Calu3 (cell line): ENCODE data around the gene TPST1. TPM values are rescaled to one million over a fixed set of nuclear protein-coding genes. Genes with fewer than 3 reads are reported as not detected.

Source experiments
- BruUV-seq: library from RNA; stranded (reverse); fragments of 400-500 nt; replicated peaks from 2 replicates; lab custom pipeline; 2021; lab: Mats Ljungman, UMichigan
- CTCF ChIA-PET: fragments of 300-600 bp; sonication (Branson Sonifier 250); formaldehyde crosslinking; loops from one replicate; lab custom pipeline; 2022; ENCODE audit warnings: antibody characterized with exemption; lab: Charles Lee
- DNase-seq: peaks from one replicate; pipeline ENCODE4 v3.0.0; 2022
- H3K27ac Mint-ChIP-seq: one replicate; pipeline ENCODE4 v1.8.0; 2022; ENCODE audit warnings: mixed read lengths; ENCODE audit not compliant: unreplicated experiment
- H3K27me3 Mint-ChIP-seq: one replicate; pipeline ENCODE4 v1.8.0; 2022; ENCODE audit warnings: mixed read lengths; ENCODE audit not compliant: unreplicated experiment
- H3K36me3 Mint-ChIP-seq: one replicate; pipeline ENCODE4 v1.8.0; 2022; ENCODE audit warnings: mild to moderate bottlenecking, moderate library complexity, mixed read lengths; ENCODE audit not compliant: insufficient read depth, unreplicated experiment
- H3K4me1 Mint-ChIP-seq: one replicate; pipeline ENCODE4 v1.8.0; 2022; ENCODE audit warnings: mild to moderate bottlenecking, low read depth, mixed read lengths; ENCODE audit not compliant: unreplicated experiment
- H3K4me3 Mint-ChIP-seq: one replicate; pipeline ENCODE4 v1.8.0; 2022; ENCODE audit warnings: mild to moderate bottlenecking, low read depth, moderate library complexity, mixed read lengths; ENCODE audit not compliant: unreplicated experiment
- H3K9me3 Mint-ChIP-seq: one replicate; pipeline ENCODE4 v1.8.0; 2022; ENCODE audit warnings: low read depth, mixed read lengths; ENCODE audit not compliant: unreplicated experiment
- intact Hi-C: fragments of 100-400 bp; cut with micrococcal nuclease; formaldehyde crosslinking; loops from one replicate; pipeline ENCODE4 v1.10.0; 2022; ENCODE audit not compliant: unreplicated experiment
- total RNA-seq: library from RNA; stranded (reverse); gene quantifications from 2 replicates; pipeline ENCODE4 v1.2.3, GENCODE V29; 2022
- TF ChIP-seq, protein P1 (sequence below): fragments of 200-600 bp; IDR thresholded peaks from one replicate; pipeline ENCODE4 v1.8.0; 2022; ENCODE audit warnings: antibody characterized with exemption; ENCODE audit not compliant: unreplicated experiment

The TPST1 gene
- total RNA-seq, 1 experiment from 2014 or later, result 11.4 TPM

DNA sequence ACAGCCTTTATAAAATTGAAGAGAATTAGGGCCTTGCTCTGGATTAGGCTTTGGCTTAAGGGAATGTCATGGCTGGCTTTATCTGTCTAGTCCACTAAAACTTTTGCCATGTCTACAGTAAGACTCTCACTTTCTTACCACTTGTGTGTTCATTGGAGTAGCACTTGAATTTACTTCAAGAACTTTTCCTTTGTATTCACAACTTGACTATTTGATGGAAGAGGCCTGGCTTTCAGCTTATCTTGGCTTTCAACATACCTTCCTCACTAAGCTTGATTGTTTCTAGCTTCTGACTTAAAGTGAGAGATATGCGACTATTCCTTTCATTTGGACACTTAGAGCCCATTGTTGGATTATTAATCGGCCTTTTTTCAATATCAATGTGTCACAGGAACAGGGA, 96.1 kb downstream of the TPST1 start:
- TF ChIP-seq, protein P1, sequence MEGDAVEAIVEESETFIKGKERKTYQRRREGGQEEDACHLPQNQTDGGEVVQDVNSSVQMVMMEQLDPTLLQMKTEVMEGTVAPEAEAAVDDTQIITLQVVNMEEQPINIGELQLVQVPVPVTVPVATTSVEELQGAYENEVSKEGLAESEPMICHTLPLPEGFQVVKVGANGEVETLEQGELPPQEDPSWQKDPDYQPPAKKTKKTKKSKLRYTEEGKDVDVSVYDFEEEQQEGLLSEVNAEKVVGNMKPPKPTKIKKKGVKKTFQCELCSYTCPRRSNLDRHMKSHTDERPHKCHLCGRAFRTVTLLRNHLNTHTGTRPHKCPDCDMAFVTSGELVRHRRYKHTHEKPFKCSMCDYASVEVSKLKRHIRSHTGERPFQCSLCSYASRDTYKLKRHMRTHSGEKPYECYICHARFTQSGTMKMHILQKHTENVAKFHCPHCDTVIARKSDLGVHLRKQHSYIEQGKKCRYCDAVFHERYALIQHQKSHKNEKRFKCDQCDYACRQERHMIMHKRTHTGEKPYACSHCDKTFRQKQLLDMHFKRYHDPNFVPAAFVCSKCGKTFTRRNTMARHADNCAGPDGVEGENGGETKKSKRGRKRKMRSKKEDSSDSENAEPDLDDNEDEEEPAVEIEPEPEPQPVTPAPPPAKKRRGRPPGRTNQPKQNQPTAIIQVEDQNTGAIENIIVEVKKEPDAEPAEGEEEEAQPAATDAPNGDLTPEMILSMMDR, result no peak
- Mint-ChIP-seq H3K4me1 (peaks cover 11% of the 10 kb centered on the region), H3K27ac (no peak overlapping the region), H3K27me3 (no peaks in the 10 kb centered on the region), H3K9me3 (peaks cover 5% of the 10 kb centered on the region), H3K4me3 (no peak overlapping the region), H3K36me3 (no peaks in the 10 kb centered on the region)
- BruUV-seq, result no TSS peak
- CTCF ChIA-PET, result no interaction called here
- intact Hi-C loops, result no loop called here
- no peak for DNase-seq

- DNase-seq, result no peak
- no TSS peak for BruUV-seq
- Mint-ChIP-seq H3K27ac (no peak overlapping the region), H3K4me3 (no peak overlapping the region), H3K4me1 (peaks cover 16% of the 10 kb centered on the region), H3K9me3 (peaks cover 5% of the 10 kb centered on the region), H3K27me3 (no peaks in the 10 kb centered on the region), H3K36me3 (no peaks in the 10 kb centered on the region)
- intact Hi-C loops, result no loop called here
- CTCF ChIA-PET, result no interaction called here
- TF ChIP-seq, protein P1, result no peak
Measured at GRCh38 chr7:66301737-66302136, 96.6 kb downstream of the TPST1 start.

- CTCF ChIA-PET, result no interaction called here
- Mint-ChIP-seq H3K27me3 (no peaks in the 10 kb centered on the region), H3K4me3 (no peak overlapping the region), H3K4me1 (peaks cover 24% of the 10 kb centered on the region), H3K27ac (no peak overlapping the region), H3K9me3 (peaks cover 2% of the 10 kb centered on the region), H3K36me3 (no peaks in the 10 kb centered on the region)
- BruUV-seq, result no TSS peak
- intact Hi-C loops, result no loop called here
- no peak for DNase-seq
- TF ChIP-seq, protein P1, result no peak
Measured at GRCh38 chr7:66303454-66304155, 98.5 kb downstream of the TPST1 start.

GRCh38 chr7:66304536-66304935, 99.4 kb downstream of the TPST1 start:
- intact Hi-C loops, result no loop called here
- CTCF ChIA-PET, result interaction anchor here (0.7 kb wide), 1 partner anchor 134 kb away, joined by 4 read pairs; no protein-coding TSS in a partner anchor
- H3K9me3 Mint-ChIP-seq, result peaks cover under 1% of the 10 kb centered on the region

More at GRCh38 chr7:66304536-66304935, 99.4 kb downstream of the TPST1 start:
- TF ChIP-seq, protein P1, result no peak
- H3K4me3 Mint-ChIP-seq, result no peak overlapping the region
- no peaks in the 10 kb centered on the region for H3K36me3 Mint-ChIP-seq
- no TSS peak for BruUV-seq
- no peaks in the 10 kb centered on the region for H3K27me3 Mint-ChIP-seq
- H3K27ac Mint-ChIP-seq, result no peak overlapping the region
- DNase-seq, result no peak
- H3K4me1 Mint-ChIP-seq, result peaks cover 27% of the 10 kb centered on the region
